AG04450 (cell line): Measurements from ENCODE around the gene TMEM9. TPM values are rescaled to one million over a fixed set of nuclear protein-coding genes. Genes with fewer than 3 reads are reported as not detected.

Source experiments
- CTCF ChIA-PET: fragments of 300-600, 350-600 bp; formaldehyde crosslinking; extraction: SDS; loops from one replicate; lab custom pipeline; 2022; ENCODE audit warnings: antibody characterized with exemption, inconsistent platforms; lab: Charles Lee
- POLR2A ChIA-PET: fragments of 350-600 bp; formaldehyde crosslinking; extraction: SDS; loops from one replicate; lab custom pipeline; 2021; ENCODE audit warnings: antibody characterized with exemption, inconsistent platforms; lab: Yijun Ruan, JAX
- DNase-seq: peaks from one replicate; pipeline ENCODE4 v3.0.0-alpha.2; 2011; ENCODE audit warnings: low read depth, low spot score
- H3K27ac ChIP-seq: one replicate; pipeline ENCODE4 v1.5.1; 2012; ENCODE audit warnings: low read depth, low read length, control low read depth
- H3K27me3 ChIP-seq: one replicate; pipeline ENCODE4 v1.6.0; 2012; ENCODE audit warnings: low read length; ENCODE audit not compliant: control insufficient read depth, insufficient read depth
- H3K4me3 ChIP-seq: 2 replicates; pipeline ENCODE4 v1.5.1; 2011; ENCODE audit warnings: mild to moderate bottlenecking, low read depth, low read length, control low read depth
- H3K9me3 ChIP-seq: 2 replicates; pipeline ENCODE4 v1.5.1; 2012; ENCODE audit warnings: low read length; ENCODE audit not compliant: control insufficient read depth, insufficient read depth
- polyA plus RNA-seq: library from polyadenylated mRNA; depleted of rRNA; stranded (reverse); fragments of >200 nt; gene quantifications from 2 replicates; pipeline ENCODE4 v1.2.3, GENCODE V29; 2011
- TF ChIP-seq, protein P1 (sequence below): IDR thresholded peaks from 2 replicates; pipeline ENCODE4 v1.5.1; 2011; ENCODE audit warnings: low read depth, low read length, control low read depth, inconsistent platforms

Gene TMEM9
- polyA plus RNA-seq, 1 experiment = 81.7 TPM

- ChIA-PET CTCF (interaction anchor here (1.2 kb wide), 1 partner anchor 8 kb away, joined by 3 read pairs; no protein-coding TSS in a partner anchor), POLR2A (no interaction called here)
- Histone ChIP-seq H3K9me3 (no peaks in the 10 kb centered on the region; the same call in 1 of the 2 replicates), H3K27me3 (peaks cover 69% of the 10 kb centered on the region), H3K4me3 (no peak overlapping the region), H3K27ac (no peak overlapping the region)
- TF ChIP-seq, protein P1, sequence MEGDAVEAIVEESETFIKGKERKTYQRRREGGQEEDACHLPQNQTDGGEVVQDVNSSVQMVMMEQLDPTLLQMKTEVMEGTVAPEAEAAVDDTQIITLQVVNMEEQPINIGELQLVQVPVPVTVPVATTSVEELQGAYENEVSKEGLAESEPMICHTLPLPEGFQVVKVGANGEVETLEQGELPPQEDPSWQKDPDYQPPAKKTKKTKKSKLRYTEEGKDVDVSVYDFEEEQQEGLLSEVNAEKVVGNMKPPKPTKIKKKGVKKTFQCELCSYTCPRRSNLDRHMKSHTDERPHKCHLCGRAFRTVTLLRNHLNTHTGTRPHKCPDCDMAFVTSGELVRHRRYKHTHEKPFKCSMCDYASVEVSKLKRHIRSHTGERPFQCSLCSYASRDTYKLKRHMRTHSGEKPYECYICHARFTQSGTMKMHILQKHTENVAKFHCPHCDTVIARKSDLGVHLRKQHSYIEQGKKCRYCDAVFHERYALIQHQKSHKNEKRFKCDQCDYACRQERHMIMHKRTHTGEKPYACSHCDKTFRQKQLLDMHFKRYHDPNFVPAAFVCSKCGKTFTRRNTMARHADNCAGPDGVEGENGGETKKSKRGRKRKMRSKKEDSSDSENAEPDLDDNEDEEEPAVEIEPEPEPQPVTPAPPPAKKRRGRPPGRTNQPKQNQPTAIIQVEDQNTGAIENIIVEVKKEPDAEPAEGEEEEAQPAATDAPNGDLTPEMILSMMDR = no peak
- DNase-seq = no peak
Observed at GRCh38 chr1:201093561-201093960, 60.7 kb downstream of the TMEM9 start.

GRCh38 chr1:201092738-201093137 is 61.5 kb downstream of the TMEM9 start:
- POLR2A ChIA-PET = no interaction called here
- no peak overlapping the region for H3K4me3 ChIP-seq
- H3K27me3 ChIP-seq = peaks cover 69% of the 10 kb centered on the region
- TF ChIP-seq, protein P1 = no peak
- no peaks in the 10 kb centered on the region; the same call in 1 of the 2 replicates for H3K9me3 ChIP-seq
- no peak overlapping the region for H3K27ac ChIP-seq
- CTCF ChIA-PET = no interaction called here
- DNase-seq = no peak

DNA sequence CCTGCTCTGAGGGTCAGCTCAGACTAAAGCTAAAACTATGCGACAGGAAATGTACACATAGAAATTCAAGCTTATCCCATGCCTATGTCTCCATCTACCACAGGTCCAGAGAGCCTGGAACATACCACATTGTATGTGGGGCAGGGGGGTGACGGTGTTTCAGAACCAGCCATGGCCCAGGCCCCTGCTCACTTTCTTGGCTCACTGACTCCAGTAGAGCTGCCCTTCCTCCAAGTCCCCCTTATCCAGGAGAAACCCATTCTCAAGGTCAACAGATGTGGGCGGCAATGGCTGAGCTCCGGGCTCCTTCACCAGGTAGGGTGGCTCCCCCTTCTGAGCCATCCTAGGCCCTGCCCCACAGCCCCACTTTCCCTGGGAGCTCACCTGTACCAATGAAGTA is 63.0 kb downstream of the TMEM9 start:
- POLR2A ChIA-PET = no interaction called here
- TF ChIP-seq, protein P1 = no peak
- Histone ChIP-seq H3K4me3 (no peak overlapping the region), H3K27ac (no peak overlapping the region), H3K9me3 (no peaks in the 10 kb centered on the region; the same call in 1 of the 2 replicates), H3K27me3 (peaks cover 64% of the 10 kb centered on the region)
- CTCF ChIA-PET = interaction anchor here (0.9 to 1.4 kb wide), 2 partner anchors 23 to 24 kb away, joined by 3 read pairs; no protein-coding TSS in a partner anchor
- DNase-seq = no peak

DNA sequence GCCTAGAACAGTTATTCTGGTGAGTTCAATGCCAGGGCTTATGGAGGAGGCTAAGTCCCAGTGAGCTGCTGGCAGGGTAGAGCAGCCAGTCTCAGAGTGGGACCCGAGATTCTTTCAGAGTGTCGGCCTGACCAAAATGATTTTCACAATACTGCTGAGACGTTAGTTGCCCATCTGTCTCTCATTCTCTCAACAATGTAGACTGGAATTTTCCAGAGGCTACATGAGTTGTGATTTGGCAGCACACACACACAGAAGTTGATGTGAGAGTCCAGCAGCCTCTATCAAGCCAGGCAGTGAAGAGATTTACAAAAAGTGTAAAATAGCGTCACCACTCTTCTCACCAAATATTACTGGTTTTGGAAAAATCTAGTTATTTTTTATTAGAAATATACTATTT is 63.7 kb downstream of the TMEM9 start:
- Histone ChIP-seq H3K4me3 (no peak overlapping the region), H3K27me3 (peaks cover 63% of the 10 kb centered on the region), H3K9me3 (no peaks in the 10 kb centered on the region; the same call in 1 of the 2 replicates), H3K27ac (no peak overlapping the region)
- CTCF ChIA-PET = interaction anchor here (0.6 to 1.4 kb wide), 3 partner anchors 23 to 118 kb away, joined by 3 read pairs; no protein-coding TSS in a partner anchor
- TF ChIP-seq, protein P1 = no peak
- POLR2A ChIA-PET = no interaction called here
- DNase-seq = no peak

GRCh38 chr1:201089596-201089995 is 64.7 kb downstream of the TMEM9 start:
- TF ChIP-seq, protein P1 = no peak
- DNase-seq = no peak
- Histone ChIP-seq H3K4me3 (no peak overlapping the region), H3K27ac (no peak overlapping the region), H3K9me3 (no peaks in the 10 kb centered on the region; the same call in 1 of the 2 replicates), H3K27me3 (peaks cover 66% of the 10 kb centered on the region)
- ChIA-PET CTCF (interaction anchor here (0.6 to 1.0 kb wide), 2 partner anchors 21 to 118 kb away, joined by 5 read pairs; no protein-coding TSS in a partner anchor), POLR2A (no interaction called here)
